ENCODE measurements around the gene CXCR5.

DNA sequence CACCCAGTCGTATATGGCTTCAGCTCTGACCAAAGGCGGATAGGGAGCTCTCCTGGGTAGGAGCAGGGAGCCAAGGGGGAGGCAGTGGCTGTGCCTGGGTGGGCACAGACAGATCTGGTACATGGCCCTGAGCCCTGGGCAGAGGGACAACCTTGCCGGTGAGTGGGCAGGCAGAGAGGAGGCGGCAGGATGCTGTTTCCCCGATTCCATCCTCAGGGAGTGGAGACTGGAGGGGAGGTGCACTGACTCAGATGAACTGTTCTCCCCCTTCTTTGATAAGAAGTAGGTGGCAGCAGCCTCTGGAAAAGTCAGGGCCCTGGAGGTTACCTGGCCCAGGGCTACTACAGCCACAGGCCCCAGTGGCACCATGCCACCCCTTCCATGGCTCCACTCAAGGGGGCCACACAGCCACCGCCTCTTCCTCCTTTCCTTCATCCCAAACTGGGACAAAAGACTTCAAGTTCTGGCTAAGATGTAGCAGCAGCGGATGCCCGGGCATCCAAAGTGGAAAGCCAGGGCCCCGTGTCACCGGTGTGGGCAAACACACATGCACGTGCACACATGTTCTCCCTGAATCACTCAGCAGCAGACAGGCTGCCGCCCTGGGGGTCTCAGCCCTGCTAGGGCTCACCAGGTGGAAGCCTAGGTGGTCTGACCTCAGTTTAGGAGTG lies 13.4 kb downstream of the CXCR5 start:
- TF ChIP-seq, protein P1, sequence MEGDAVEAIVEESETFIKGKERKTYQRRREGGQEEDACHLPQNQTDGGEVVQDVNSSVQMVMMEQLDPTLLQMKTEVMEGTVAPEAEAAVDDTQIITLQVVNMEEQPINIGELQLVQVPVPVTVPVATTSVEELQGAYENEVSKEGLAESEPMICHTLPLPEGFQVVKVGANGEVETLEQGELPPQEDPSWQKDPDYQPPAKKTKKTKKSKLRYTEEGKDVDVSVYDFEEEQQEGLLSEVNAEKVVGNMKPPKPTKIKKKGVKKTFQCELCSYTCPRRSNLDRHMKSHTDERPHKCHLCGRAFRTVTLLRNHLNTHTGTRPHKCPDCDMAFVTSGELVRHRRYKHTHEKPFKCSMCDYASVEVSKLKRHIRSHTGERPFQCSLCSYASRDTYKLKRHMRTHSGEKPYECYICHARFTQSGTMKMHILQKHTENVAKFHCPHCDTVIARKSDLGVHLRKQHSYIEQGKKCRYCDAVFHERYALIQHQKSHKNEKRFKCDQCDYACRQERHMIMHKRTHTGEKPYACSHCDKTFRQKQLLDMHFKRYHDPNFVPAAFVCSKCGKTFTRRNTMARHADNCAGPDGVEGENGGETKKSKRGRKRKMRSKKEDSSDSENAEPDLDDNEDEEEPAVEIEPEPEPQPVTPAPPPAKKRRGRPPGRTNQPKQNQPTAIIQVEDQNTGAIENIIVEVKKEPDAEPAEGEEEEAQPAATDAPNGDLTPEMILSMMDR (IDR thresholded peaks at IDR 0.05) = no peak
- TF ChIP-seq POLR2A (IDR thresholded peaks at IDR 0.05; ENCODE audit: low read depth) = no peak
- TF ChIP-seq EP300 (IDR thresholded peaks at IDR 0.05) = no peak

Data from esophagus muscularis mucosa (tissue), 4 donors.